HG02938 (cell line): ENCODE results near the gene PRR15.
"Not testable (repeated sequence)": the region's sequence is repeated elsewhere in the genome, so short reads cannot be mapped to it uniquely, and the experiment has no call there.

Experiments used
- ATAC-seq: cut with Tn5 transposase; IDR thresholded peaks from one replicate; pipeline ENCODE4 v1.9.1; 2021; ENCODE audit warnings: mild to moderate bottlenecking, moderate library complexity; ENCODE audit not compliant: unreplicated experiment

Gene PRR15

GRCh38 chr7:29563590-29564495, at the start of gene PRR15:
PRR15 (plus strand) TSS chr7:29563835; CDS start chr7:29566330, 2,495 bp downstream.
- ATAC-seq, result no peak

GRCh38 chr7:29516491-29516890, 47.1 kb upstream of the PRR15 start:
- no peak for ATAC-seq

- ATAC-seq, result no peak
Observed at GRCh38 chr7:29518616-29519015, 45.0 kb upstream of the PRR15 start.

GRCh38 chr7:29523728-29524127, 39.9 kb upstream of the PRR15 start:
- no peak for ATAC-seq

GRCh38 chr7:29527505-29528108, 36.0 kb upstream of the PRR15 start:
- no peak for ATAC-seq

GRCh38 chr7:29528526-29528925, 35.1 kb upstream of the PRR15 start:
- not testable (repeated sequence) for ATAC-seq

- ATAC-seq, result no peak
Observed at GRCh38 chr7:29538389-29538788, 25.2 kb upstream of the PRR15 start.

- no peak for ATAC-seq
Observed at GRCh38 chr7:29539471-29539870, 24.2 kb upstream of the PRR15 start.

GRCh38 chr7:29547421-29547820, 16.2 kb upstream of the PRR15 start:
- no peak for ATAC-seq

GRCh38 chr7:29548823-29549222, 14.8 kb upstream of the PRR15 start:
- no peak for ATAC-seq

GRCh38 chr7:29552392-29552791, 11.2 kb upstream of the PRR15 start:
- ATAC-seq, result no peak

GRCh38 chr7:29555061-29555460, 8.6 kb upstream of the PRR15 start:
- ATAC-seq, result no peak

GRCh38 chr7:29556405-29557195, 7.0 kb upstream of the PRR15 start:
- ATAC-seq, result no peak

GRCh38 chr7:29557954-29558353, 5.7 kb upstream of the PRR15 start:
- ATAC-seq, result no peak

- ATAC-seq, result no peak
Observed at GRCh38 chr7:29561271-29561670, 2.4 kb upstream of the PRR15 start.

GRCh38 chr7:29562307-29562706, 1.3 kb upstream of the PRR15 start:
- no peak for ATAC-seq

GRCh38 chr7:29564496-29565223, 1.0 kb downstream of the PRR15 start:
- ATAC-seq, result no peak

- no peak for ATAC-seq
Observed at GRCh38 chr7:29565224-29565630, 1.6 kb downstream of the PRR15 start.

GRCh38 chr7:29565634-29565981, 2.0 kb downstream of the PRR15 start:
- ATAC-seq, result no peak

GRCh38 chr7:29565982-29566746, 2.5 kb downstream of the PRR15 start:
- ATAC-seq, result no peak
